Measurements from ENCODE around the gene CCDC188. TPM values are rescaled to one million over a fixed set of nuclear protein-coding genes. Genes with fewer than 3 reads are reported as not detected.
A peak's percentile ranks its signal among the peaks of the same experiment; 100 is the strongest.

The CCDC188 gene
- total and polyA plus RNA-seq, 2 of the 8 experiments (the other 6 are each of a cell fraction or from before 2014, with no cell fraction given): not detected

DNA sequence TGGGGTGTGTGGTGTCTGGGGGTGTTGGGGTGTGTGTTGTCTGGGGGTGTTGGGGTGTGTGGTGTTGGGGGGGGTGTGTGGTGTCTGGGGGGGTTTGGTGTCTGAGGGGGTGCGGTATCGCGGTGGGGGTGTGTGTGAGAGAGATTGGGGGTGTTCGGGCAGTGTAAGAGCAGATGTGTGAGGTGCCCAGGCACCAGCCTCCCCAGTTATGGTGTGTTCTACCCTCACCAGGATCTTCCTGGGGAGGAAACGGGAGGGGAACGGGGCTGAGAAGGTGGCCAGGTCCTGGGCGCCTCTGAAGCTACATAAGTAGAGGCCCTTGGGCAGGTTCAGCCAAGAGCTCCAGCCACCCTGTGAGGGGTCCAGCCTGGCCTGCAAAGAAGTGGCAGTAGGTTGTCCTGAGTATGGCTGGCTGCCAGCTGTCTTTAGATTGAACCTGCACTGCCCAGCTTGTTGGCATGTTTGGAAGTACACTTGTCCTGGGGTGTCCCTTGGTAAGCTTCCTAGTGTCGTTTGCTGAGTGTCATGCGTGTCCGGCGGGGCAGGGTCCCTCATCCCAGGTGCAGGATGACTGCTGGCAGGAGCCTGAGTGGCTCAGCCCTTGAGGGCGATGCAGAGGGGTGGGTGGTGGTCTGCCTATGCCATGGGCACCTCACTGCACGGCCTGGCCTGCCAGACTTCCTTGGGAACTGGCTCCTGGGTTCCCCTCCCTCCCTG lies 27.3 kb downstream of the CCDC188 start:
- TF ChIP-seq POLR2AphosphoS5 (IDR thresholded peaks at IDR 0.05; ENCODE audit: low read depth, low read length) (peak; percentile 51), ZNF274 (IDR thresholded peaks at IDR 0.05; ENCODE audit: borderline replicate concordance, extremely low read depth, low read length) (no peak), POLR2A (IDR thresholded peaks at IDR 0.05; ENCODE audit: control extremely low read depth in 1 of 2, low read depth in 2 of 2, low read length in 2 of 2) (peak; percentile 37 to 43)
- TF ChIP-seq, protein P1, sequence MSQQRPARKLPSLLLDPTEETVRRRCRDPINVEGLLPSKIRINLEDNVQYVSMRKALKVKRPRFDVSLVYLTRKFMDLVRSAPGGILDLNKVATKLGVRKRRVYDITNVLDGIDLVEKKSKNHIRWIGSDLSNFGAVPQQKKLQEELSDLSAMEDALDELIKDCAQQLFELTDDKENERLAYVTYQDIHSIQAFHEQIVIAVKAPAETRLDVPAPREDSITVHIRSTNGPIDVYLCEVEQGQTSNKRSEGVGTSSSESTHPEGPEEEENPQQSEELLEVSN (IDR thresholded peaks at IDR 0.05): no peak
- no peak overlapping the region for H3K4me2 ChIP-seq (ENCODE audit: insufficient read depth in 1 of 2, low read depth in 2 of 2, low read length in 2 of 2)
- no peak overlapping the region for H3K14ac ChIP-seq (ENCODE audit: insufficient read length)
- peaks cover 7% of the 10 kb centered on the region; the same call in 1 of the 2 replicates for H3K23me2 ChIP-seq (ENCODE audit: low read depth, low read length)
- FAIRE-seq (no peak), DNase-seq (ENCODE audit: low read depth in 1 of 2, low spot score in 2 of 2) (no peak)
- H3K4me3 ChIP-seq (ENCODE audit: extremely low read depth in 1 of 4, insufficient read depth in 2 of 4, low read depth in 3 of 4, low read length in 4 of 4): no peak overlapping the region
- H2AK5ac ChIP-seq (ENCODE audit: low read depth, low read length): no peak overlapping the region
- H4K91ac ChIP-seq (replicated peaks; ENCODE audit: insufficient read length, low read length): no peak overlapping the region
- 95% methylated on average over 8 of the region's 13 CpGs; no CpG with 5 or more reads in 1 of the 2 experiments for WGBS, 2 experiments (ENCODE audit: extremely low coverage in 1 of 2, insufficient coverage in 1 of 2, insufficient read length in 1 of 2, insufficient replicate concordance in 2 of 2, low coverage in 1 of 2, low lambda C conversion rate in 2 of 2, missing lambda C conversion rate in 1 of 2)
- no peak overlapping the region for H3K18ac ChIP-seq (ENCODE audit: extremely low read depth, low read length)
- H2BK20ac ChIP-seq (ENCODE audit: low read length): no peak overlapping the region
- H3K23ac ChIP-seq (ENCODE audit: insufficient read length): no peak overlapping the region
- H3K4ac ChIP-seq (replicated peaks; ENCODE audit: insufficient read length, low read depth, low read length): no peak overlapping the region
- no peak overlapping the region for H2BK15ac ChIP-seq (ENCODE audit: low read length)
- H3K9ac ChIP-seq (replicated peaks in 1 of 4; ENCODE audit: extremely low read depth in 1 of 4, low read depth in 3 of 4, low read length in 3 of 4): no peak overlapping the region
- no peak overlapping the region for H3K56ac ChIP-seq (replicated peaks; ENCODE audit: insufficient read length, low read depth, low read length)
- no peak overlapping the region for H3K27ac ChIP-seq (ENCODE audit: low read depth, low read length)
- H3K36me3 ChIP-seq (ENCODE audit: control insufficient read depth in 2 of 4, insufficient read depth in 4 of 4, low read length in 3 of 4): peaks cover 54 to 84% (median 68%) of the 10 kb centered on the region in 4 experiments
- H2BK12ac ChIP-seq (ENCODE audit: low read depth, low read length): no peak overlapping the region
- no peak overlapping the region; the same call in 1 of the 2 replicates for H2BK5ac ChIP-seq (ENCODE audit: low read depth, low read length)
- peaks cover 8% of the 10 kb centered on the region; the same call in 1 of the 2 replicates for H3K79me1 ChIP-seq (ENCODE audit: low read depth, low read length)
- H3K79me2 ChIP-seq (ENCODE audit: control insufficient read depth in 1 of 2, insufficient read depth in 2 of 2, low read length in 2 of 2): peaks cover 39 to 60% of the 10 kb centered on the region in 2 experiments
- peak overlapping the region; percentile 64 for H4K8ac ChIP-seq (ENCODE audit: extremely low read depth, insufficient read depth, low read length)
- no peak overlapping the region for H4K5ac ChIP-seq (ENCODE audit: insufficient read length, low read depth, low read length)
- H3K9me3 ChIP-seq (ENCODE audit: insufficient read depth in 2 of 2, low read depth in 1 of 2, low read length in 1 of 2): no peaks in the 10 kb centered on the region
- H4K20me1 ChIP-seq (replicated peaks in 1 of 2; ENCODE audit: control insufficient read depth in 1 of 2, insufficient read depth in 2 of 2, low read length in 2 of 2): peaks cover 41 to 51% of the 10 kb centered on the region in 2 experiments
- ChIA-PET POLR2A (ENCODE audit: partially characterized antibody) (interaction anchor here (0.8 to 8.3 kb wide), 10 partner anchors 5 to 138 kb away, joined by 3 to 223 read pairs (median 4); partner anchors contain the start of genes RANBP1 and TRMT2A), CTCF (ENCODE audit: partially characterized antibody) (interaction anchor here (1.9 kb wide), 1 partner anchor 110 kb away, joined by 5 read pairs; no protein-coding TSS in a partner anchor)
- H3K4me1 ChIP-seq (replicated peaks in 1 of 4; ENCODE audit: control insufficient read depth in 3 of 4, insufficient read depth in 4 of 4, low read length in 3 of 4): peaks cover 0 to 13% (median 5%) of the 10 kb centered on the region in 4 experiments; a peak in 5 of 7 replicates
- no peak overlapping the region for H2BK120ac ChIP-seq (replicated peaks; ENCODE audit: low read depth, low read length)
- no peak overlapping the region for H2AFZ ChIP-seq (ENCODE audit: low read length)
- H3K27me3 ChIP-seq (replicated peaks in 1 of 4; ENCODE audit: control insufficient read depth in 3 of 4, extremely low read depth in 1 of 4, insufficient read depth in 3 of 4, low read length in 3 of 4): no peaks in the 10 kb centered on the region
